AG09309 (cell line): Measurements from ENCODE around the gene FOXD4L1.
A peak's percentile ranks its signal among the peaks of the same experiment; 100 is the strongest.
"Not testable (repeated sequence)": the region's sequence is repeated elsewhere in the genome, so short reads cannot be mapped to it uniquely, and the experiment has no call there.

Experiments
- DNase-seq: peaks from one replicate; pipeline ENCODE4 v3.0.0-alpha.2; 2010; ENCODE audit warnings: low read depth
- H3K4me3 ChIP-seq: 2 replicates; pipeline ENCODE4 v1.5.1; 2011; ENCODE audit warnings: mild to moderate bottlenecking, low read depth, low read length, moderate library complexity; ENCODE audit not compliant: control insufficient read depth

Gene FOXD4L1

DNA sequence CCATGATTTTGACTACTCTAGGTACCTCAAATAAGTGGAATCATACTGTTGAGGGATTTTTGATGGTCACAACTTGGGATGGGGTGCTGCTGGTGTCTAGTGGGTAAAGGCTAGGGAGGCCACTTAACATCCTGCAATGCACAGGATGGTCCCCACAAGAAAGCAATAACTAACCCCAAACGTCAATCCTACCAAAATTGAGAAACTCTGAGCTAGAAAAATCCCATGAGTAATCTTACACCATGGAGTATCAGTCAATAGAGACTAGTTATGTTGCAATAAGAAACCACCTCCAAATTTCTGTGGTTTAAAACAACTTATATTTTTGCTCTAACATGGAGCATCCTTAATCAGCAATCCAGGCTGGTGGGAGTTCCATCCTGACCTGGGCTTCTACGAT is 18.6 kb downstream of the FOXD4L1 start:
- not testable (repeated sequence) for DNase-seq, H3K4me3 ChIP-seq

- H3K4me3 ChIP-seq, DNase-seq: not testable (repeated sequence)
Observed at GRCh38 chr2:113520837-113521236, 22.4 kb downstream of the FOXD4L1 start.

DNA sequence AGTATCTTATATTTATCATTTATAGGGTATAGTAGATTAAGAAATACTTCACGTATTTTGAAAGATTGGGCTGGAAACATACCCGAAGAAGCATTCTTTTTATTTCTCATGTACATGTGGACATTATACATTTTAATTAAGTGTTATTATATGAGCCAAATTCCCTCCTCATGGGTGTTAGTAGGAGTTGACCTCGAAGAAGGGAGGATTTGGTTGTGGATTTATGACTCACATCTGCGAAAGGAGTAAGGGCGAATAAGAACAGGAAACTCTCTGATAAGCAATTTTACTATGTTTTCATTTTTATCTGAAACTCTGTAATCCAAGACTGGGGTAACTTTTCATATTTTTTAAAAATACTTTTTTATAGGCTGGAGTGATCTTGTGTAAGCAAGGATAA is 23.0 kb downstream of the FOXD4L1 start:
- not testable (repeated sequence) for DNase-seq, H3K4me3 ChIP-seq

DNA sequence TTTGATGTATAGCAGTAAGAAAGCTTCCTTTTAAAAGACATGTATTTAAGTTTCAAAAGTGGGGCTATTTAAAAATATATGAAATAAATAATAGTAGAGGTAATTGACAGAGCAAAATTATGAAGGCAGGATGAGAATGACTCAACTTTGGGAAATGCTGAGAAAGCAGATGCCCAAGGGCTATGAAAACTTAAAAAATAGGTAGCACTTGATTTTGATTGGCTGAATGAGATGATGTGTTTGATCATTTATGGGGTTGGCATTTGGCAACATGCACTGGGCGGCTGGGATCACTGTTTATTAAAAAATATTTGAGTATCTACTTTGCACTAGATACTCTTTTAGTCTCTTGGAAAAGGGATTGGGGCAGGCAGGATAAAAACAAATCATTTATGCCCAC is 26.5 kb downstream of the FOXD4L1 start:
- not testable (repeated sequence) for H3K4me3 ChIP-seq, DNase-seq

DNA sequence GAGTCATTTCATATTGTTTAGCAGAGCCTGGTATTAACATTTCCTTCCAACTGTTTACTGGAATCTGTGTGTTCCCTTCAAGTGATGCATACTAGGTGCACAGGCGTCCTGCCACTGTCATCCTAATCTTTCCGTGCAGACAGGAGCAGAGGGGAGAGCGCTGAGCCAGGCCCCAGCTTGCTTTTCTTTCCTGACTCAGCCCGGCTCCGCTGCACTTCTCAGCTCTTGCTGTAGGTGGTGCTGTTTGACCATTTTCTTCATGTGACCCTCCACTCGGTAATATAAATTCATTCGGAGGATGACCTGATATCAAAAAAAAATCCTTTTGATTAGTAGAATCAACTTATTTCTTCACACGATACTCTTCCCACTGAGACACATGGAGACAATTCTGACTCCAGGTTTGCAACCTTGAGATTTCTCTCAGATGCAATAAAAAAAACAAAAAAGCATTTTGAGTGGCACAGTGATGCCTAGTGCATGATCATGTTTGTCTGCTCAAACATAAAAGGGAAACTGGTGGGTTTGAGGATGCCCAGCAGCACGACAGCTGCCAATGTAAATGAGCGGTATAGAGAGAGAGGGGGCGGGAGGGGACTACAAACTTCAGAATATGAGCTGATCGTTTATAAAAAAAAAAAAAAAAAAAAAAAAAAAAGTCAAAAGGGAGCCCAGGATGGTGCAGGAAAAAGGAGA is 29.0 kb downstream of the FOXD4L1 start:
- DNase-seq: not testable (repeated sequence)

GRCh38 chr2:113528126-113528525 is 29.7 kb downstream of the FOXD4L1 start:
- H3K4me3 ChIP-seq, DNase-seq: not testable (repeated sequence)

More for the DNA sequence above, 29.0 kb downstream of the FOXD4L1 start:
- not testable (repeated sequence) for H3K4me3 ChIP-seq

DNA sequence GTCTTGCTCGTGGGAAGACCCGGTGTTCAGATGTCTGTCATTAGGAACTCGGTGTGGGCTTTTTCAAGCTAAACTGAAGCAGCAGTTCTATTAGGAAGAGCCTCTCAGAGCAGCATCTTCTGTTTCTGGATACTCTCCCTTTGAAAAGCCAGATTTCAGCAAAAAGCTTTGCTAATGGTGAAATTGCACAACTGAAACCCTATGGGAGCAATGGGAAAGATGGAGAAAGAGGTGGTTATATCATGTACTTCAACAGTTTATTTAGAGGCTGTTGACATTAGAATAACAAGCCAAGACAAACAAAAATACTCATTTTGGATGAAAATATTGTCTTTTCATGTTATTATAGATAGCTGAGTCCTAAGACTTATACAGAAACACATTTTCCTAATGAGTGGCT is 30.4 kb downstream of the FOXD4L1 start:
- not testable (repeated sequence) for H3K4me3 ChIP-seq, DNase-seq

DNA sequence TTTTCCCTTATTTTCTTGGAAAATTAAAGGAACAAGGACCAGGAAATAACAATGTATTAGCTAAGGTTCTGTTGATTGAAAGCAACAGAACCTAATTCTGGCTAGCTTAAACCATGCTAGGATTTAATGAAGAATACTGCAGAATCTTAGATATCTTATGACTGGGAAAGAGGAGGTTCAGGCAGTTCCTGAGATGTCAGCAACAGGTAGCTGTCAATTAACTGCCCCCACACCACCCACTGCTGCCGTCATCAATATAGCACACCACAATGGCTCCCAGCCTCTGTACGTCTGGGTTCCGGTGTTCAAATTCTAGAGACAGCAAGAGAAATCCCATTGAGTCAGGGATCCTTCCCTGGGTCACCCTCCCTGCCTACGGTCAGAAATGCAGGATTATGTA is 34.5 kb downstream of the FOXD4L1 start:
- not testable (repeated sequence) for H3K4me3 ChIP-seq, DNase-seq

- DNase-seq, H3K4me3 ChIP-seq: not testable (repeated sequence)
Observed at GRCh38 chr2:113536573-113536972, 38.1 kb downstream of the FOXD4L1 start.

- not testable (repeated sequence) for H3K4me3 ChIP-seq, DNase-seq
Observed at GRCh38 chr2:113540834-113541203, 42.4 kb downstream of the FOXD4L1 start.

GRCh38 chr2:113541204-113541975 is 42.9 kb downstream of the FOXD4L1 start:
- peak overlapping the region; percentile 36 for H3K4me3 ChIP-seq
- not testable (repeated sequence) for DNase-seq

DNA sequence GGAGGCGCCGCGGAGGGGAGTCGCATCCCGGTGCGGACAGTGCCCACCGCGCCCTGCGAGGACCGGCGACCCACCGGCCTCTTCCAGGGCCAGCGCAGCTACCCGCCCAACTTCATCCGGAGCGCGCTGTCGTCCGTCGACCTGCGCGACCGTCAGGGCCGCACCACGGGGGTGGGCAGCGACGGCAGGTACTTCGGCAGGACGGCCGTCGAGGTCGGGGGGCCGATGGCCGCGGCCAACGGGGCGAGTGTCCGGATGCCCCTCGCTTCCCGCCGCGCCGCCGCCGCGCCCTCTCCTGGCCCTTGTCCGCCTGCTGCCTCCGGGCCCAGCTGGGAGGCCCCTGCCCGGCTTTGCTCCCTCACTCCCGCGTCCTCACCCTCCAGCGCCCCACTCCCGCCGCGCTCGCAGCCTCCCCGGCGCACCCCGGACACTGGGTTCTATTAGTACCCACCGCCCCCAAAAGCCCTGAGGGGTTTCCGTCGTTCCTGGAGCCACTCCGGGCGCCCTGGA is 43.6 kb downstream of the FOXD4L1 start:
- not testable (repeated sequence) for H3K4me3 ChIP-seq, DNase-seq

DNA sequence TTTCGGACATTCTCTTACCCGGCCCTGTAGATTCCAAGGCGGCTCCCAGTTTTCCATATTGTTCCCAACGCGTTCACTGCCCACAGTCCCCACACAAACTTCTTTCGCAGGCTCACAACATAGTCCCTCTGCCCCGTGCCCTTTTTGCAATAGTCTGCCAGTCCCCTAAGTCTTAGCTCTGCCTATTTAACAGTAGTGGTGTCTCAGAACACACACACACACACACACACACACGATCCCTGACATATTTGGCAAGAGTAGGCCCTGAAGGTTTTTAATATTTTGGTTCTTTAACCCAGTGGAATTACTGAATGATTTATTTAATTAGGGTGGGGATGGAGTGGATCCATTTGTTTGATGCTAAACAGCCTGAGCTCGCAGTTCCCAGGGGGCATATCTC is 44.1 kb downstream of the FOXD4L1 start:
- DNase-seq, H3K4me3 ChIP-seq: not testable (repeated sequence)
